Hematopoietic multipotent progenitor cell (in vitro differentiated cells): ENCODE data around the gene FAM222A. TPM values are rescaled to one million over a fixed set of nuclear protein-coding genes. Genes with fewer than 3 reads are reported as not detected.

Source experiments
- DNase-seq, 3 donors: peaks; one replicate each; pipeline ENCODE4 v3.0.0-alpha.2; 2011 to 2015; ENCODE audit warnings: low read depth in 2 of 3, low spot score in 2 of 3
- total RNA-seq: library from RNA; depleted of rRNA; stranded (reverse); fragments of >200 nt; gene quantifications from one replicate; pipeline ENCODE4 v1.2.3, GENCODE V29; 2012

Gene FAM222A
- total RNA-seq, 1 donor, result 0.81 TPM

DNA sequence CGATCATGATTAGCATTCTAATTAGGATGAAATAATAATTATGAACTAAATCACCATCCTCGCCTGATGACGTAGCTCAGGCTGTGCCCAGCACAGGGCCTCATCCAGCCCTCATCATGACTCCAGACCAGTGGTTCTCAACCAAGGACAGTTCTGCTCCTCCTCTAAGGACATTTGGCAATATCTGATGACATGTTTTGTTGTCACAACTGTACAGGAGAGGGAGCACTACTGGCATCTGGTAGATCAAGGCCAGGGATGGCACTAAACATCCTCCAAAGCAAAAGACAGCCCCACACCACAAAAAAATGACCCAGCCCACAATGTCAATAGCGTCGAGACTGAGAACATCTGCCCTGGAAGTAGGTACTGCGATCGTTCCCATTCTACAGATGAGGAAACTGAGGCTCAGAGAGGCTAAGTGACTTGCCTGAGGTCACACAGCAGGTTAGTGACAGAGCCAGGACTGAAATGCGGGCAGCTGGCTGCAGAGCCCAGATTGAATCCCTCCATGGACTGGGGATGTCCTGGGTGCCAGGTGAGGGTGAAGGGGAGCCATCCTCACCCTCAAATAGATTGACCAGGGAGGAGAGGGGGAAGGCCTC, 104.1 kb downstream of the FAM222A start:
- DNase-seq, result no peak

DNA sequence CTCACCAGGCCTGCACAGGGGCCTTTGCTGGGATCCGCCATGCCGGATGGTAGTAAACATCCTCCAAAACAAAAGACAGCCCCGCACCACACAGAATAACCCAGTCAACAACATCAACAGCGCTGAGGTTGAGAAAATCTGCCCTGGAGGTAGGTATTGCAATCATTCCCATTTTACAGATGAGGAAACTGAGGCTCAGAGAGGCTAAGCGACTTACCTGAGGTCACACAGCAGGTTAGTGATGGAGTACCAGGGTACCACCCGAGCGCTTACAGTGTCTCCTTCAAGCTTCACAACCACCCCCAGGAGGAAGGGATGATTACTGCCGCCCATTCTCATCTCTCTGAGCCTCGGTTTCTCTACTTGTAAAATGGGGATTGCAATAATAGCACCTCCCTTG, 104.6 kb downstream of the FAM222A start:
- DNase-seq, result no peak

DNA sequence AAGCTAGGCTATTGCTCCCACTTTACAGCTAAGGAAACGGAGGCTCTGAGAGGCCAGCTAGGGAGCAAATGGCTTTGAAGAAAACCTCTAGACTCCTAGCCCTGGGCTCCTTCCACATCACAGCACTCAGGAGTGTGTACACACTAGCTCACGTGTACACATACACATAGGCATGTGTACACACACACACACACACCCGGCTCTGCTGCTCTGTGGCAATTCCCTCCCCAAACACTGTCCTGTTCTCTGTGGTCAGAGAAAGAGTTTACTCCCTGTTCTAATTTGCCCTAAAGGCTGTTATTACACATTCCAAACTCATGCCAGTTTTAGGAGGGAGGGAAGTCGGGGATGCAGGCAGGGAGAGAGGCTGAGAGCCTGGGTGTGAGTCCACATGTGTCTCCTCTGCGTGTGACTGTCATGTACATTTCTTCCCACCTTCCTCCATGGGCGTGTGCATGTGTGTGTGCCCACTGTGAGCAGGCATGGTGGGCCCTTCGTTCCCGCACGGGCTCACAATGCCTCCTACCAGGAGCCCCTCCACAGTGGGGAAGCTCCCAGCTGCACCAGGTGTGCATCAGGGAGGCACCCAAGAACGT, 105.4 kb downstream of the FAM222A start:
- DNase-seq, result no peak

Other genes starting within 250 kb of the FAM222A start
- 36.9 TPM for gene KCTD10, start 236.5 kb upstream of the FAM222A start, total RNA-seq
- 21.0 TPM for gene UBE3B, start 236.2 kb upstream of the FAM222A start, total RNA-seq
- gene MMAB, start 140.3 kb upstream of the FAM222A start, total RNA-seq, result 22.9 TPM
- 13.2 TPM for gene MVK, start 140.0 kb upstream of the FAM222A start, total RNA-seq
- gene TRPV4, start 119.6 kb downstream of the FAM222A start, total RNA-seq, result not detected
- 19.7 TPM for gene GLTP, start 166.7 kb downstream of the FAM222A start, total RNA-seq
- 12.1 TPM for gene TCHP, start 186.4 kb downstream of the FAM222A start, total RNA-seq